ENCODE results near the gene ANKRD63. TPM values are rescaled to one million over a fixed set of nuclear protein-coding genes. Genes with fewer than 3 reads are reported as not detected.

Gene ANKRD63
- polyA plus RNA-seq, 1 of the 3 experiments (the other 2 are of a cell fraction): not detected

DNA sequence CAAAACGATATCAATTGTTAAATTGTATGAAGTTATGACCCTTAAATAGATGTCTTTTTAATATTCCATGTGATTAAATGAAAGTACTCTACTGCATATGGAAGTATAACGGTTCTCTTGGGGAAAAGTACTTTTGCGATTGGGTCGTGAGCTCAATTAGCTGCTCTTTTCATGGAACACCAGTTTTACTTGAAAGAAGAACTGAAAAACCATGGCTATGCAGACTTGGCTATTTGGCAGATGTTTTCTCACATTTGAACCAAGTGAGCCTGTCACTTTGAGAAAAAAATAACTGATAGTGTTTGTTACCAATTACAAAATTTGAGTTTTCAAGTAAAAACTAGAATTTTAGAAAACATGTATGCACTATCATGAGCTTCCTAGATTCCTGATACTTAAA is 34.7 kb upstream of the ANKRD63 start:
- DNase-seq: no peak
- Histone ChIP-seq H3K4me3 (ENCODE audit: low read depth in 2 of 2, low read length in 1 of 2) (no peak overlapping the region), H3K9me2 (no peaks in the 10 kb centered on the region), H3F3A (replicated peaks; ENCODE audit: insufficient read depth) (peaks cover 13% of the 10 kb centered on the region), H2AFZ (ENCODE audit: low read depth) (no peak overlapping the region), H3K4me1 (ENCODE audit: control insufficient read depth in 1 of 2, insufficient read depth in 2 of 2, low read depth in 1 of 2, low read length in 1 of 2) (peaks cover 10 to 21% of the 10 kb centered on the region in 2 experiments; a peak in 3 of 4 replicates), H3K9ac (no peak overlapping the region), H3K27me3 (ENCODE audit: insufficient read depth) (no peaks in the 10 kb centered on the region), H3K27ac (ENCODE audit: low read depth in 2 of 2, low read length in 1 of 2) (no peak overlapping the region), H3K4me2 (no peak overlapping the region), H3K36me3 (replicated peaks in 1 of 2; ENCODE audit: control insufficient read depth in 1 of 2, insufficient read depth in 2 of 2, low read length in 1 of 2) (no peaks in the 10 kb centered on the region), H3K9me3 (no peaks in the 10 kb centered on the region), H4K20me1 (ENCODE audit: insufficient read depth) (no peaks in the 10 kb centered on the region), H3K79me2 (ENCODE audit: insufficient read depth) (no peaks in the 10 kb centered on the region)
- whole genome bisulfite sequencing (ENCODE audit: low lambda C conversion rate): 68% methylated on average over 4 of the region's 4 CpGs
- CTCF ChIA-PET: interaction anchor here (0.9 to 70.6 kb wide), 5 partner anchors 3 to 104 kb away, joined by 3 to 2194 read pairs (median 818); partner anchors contain the start of genes ANKRD63, CCDC9B, DISP2 and INAFM2
- no peak for TF ChIP-seq RXRA (IDR thresholded peaks at IDR 0.05; ENCODE audit: borderline replicate concordance, low read depth)
- TF ChIP-seq, protein P1, sequence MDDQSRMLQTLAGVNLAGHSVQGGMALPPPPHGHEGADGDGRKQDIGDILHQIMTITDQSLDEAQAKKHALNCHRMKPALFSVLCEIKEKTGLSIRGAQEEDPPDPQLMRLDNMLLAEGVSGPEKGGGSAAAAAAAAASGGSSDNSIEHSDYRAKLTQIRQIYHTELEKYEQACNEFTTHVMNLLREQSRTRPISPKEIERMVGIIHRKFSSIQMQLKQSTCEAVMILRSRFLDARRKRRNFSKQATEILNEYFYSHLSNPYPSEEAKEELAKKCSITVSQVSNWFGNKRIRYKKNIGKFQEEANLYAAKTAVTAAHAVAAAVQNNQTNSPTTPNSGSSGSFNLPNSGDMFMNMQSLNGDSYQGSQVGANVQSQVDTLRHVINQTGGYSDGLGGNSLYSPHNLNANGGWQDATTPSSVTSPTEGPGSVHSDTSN (IDR thresholded peaks at IDR 0.05): no peak
- TF ChIP-seq FOSL2 (IDR thresholded peaks at IDR 0.05; ENCODE audit: borderline replicate concordance, low read depth): no peak
- TF ChIP-seq, protein P2, sequence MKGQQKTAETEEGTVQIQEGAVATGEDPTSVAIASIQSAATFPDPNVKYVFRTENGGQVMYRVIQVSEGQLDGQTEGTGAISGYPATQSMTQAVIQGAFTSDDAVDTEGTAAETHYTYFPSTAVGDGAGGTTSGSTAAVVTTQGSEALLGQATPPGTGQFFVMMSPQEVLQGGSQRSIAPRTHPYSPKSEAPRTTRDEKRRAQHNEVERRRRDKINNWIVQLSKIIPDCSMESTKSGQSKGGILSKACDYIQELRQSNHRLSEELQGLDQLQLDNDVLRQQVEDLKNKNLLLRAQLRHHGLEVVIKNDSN (IDR thresholded peaks at IDR 0.05; ENCODE audit: borderline replicate concordance, low read depth): no peak
- no peak for TF ChIP-seq POLR2AphosphoS5 (IDR thresholded peaks at IDR 0.05; ENCODE audit: low read depth, low read length)
- TF ChIP-seq MXI1 (IDR thresholded peaks at IDR 0.05; ENCODE audit: low read depth, low read length): no peak
- no peak for TF ChIP-seq CHD2 (IDR thresholded peaks at IDR 0.05; ENCODE audit: low read length, partially characterized antibody)
- no peak for TF ChIP-seq JUND (IDR thresholded peaks at IDR 0.05)
- TF ChIP-seq TCF12 (IDR thresholded peaks at IDR 0.05): no peak
- no peak for TF ChIP-seq FOXJ3 (CRISPR knock-in tag; IDR thresholded peaks at IDR 0.05)
- TF ChIP-seq RFX5 (IDR thresholded peaks at IDR 0.05; ENCODE audit: low read length): no peak
- TF ChIP-seq ELF1 (IDR thresholded peaks at IDR 0.05): no peak
- TF ChIP-seq GABPA (IDR thresholded peaks at IDR 0.05; ENCODE audit: low read depth): no peak
- TF ChIP-seq, protein P3, sequence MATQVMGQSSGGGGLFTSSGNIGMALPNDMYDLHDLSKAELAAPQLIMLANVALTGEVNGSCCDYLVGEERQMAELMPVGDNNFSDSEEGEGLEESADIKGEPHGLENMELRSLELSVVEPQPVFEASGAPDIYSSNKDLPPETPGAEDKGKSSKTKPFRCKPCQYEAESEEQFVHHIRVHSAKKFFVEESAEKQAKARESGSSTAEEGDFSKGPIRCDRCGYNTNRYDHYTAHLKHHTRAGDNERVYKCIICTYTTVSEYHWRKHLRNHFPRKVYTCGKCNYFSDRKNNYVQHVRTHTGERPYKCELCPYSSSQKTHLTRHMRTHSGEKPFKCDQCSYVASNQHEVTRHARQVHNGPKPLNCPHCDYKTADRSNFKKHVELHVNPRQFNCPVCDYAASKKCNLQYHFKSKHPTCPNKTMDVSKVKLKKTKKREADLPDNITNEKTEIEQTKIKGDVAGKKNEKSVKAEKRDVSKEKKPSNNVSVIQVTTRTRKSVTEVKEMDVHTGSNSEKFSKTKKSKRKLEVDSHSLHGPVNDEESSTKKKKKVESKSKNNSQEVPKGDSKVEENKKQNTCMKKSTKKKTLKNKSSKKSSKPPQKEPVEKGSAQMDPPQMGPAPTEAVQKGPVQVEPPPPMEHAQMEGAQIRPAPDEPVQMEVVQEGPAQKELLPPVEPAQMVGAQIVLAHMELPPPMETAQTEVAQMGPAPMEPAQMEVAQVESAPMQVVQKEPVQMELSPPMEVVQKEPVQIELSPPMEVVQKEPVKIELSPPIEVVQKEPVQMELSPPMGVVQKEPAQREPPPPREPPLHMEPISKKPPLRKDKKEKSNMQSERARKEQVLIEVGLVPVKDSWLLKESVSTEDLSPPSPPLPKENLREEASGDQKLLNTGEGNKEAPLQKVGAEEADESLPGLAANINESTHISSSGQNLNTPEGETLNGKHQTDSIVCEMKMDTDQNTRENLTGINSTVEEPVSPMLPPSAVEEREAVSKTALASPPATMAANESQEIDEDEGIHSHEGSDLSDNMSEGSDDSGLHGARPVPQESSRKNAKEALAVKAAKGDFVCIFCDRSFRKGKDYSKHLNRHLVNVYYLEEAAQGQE (IDR thresholded peaks at IDR 0.05; ENCODE audit: low read depth, low read length): no peak
- no peak for TF ChIP-seq SIN3A (IDR thresholded peaks at IDR 0.05; ENCODE audit: borderline replicate concordance, low read depth, low read length)
- no peak for TF ChIP-seq EP300 (IDR thresholded peaks at IDR 0.05; ENCODE audit: borderline replicate concordance in 1 of 2, low read depth in 1 of 2, low read length in 1 of 2)
- POLR2A ChIA-PET: no interaction called here

All from SK-N-SH (cell line).